Neural cell (in vitro differentiated cells): ENCODE measurements around the gene GNG2. TPM values are rescaled to one million over a fixed set of nuclear protein-coding genes. Genes with fewer than 3 reads are reported as not detected.

Source experiments
- H2AFZ ChIP-seq: fragments of 200-600, 300-800 bp; sonication (generic), shearing (Covaris generic); 2 replicates; pipeline ENCODE4 v1.6.0; 2014; ENCODE audit warnings: low read depth, mild to moderate bottlenecking, antibody characterized with exemption, low read length, moderate library complexity
- H3F3A ChIP-seq: fragments of 200-600 bp; shearing (Covaris generic); 2 replicates; pipeline ENCODE4 v1.6.1; 2016; ENCODE audit warnings: mild to moderate bottlenecking, moderate library complexity, mixed read lengths, antibody characterized with exemption, low read length; ENCODE audit not compliant: insufficient read depth, poor library complexity, severe bottlenecking
- H3K27ac ChIP-seq: fragments of 200-600, 300-800 bp; sonication (generic), shearing (Covaris generic); 2 replicates; pipeline ENCODE4 v1.5.1; 2014; ENCODE audit warnings: mild to moderate bottlenecking, low read length, moderate library complexity
- H3K27me3 ChIP-seq: fragments of 300-800, 200-600 bp; sonication (generic), shearing (Covaris generic); 2 replicates; pipeline ENCODE4 v1.6.0; 2014; ENCODE audit warnings: mild to moderate bottlenecking, low read depth, low read length, moderate library complexity; ENCODE audit not compliant: insufficient read depth
- H3K36me3 ChIP-seq: fragments of 300-800, 200-600 bp; sonication (generic), shearing (Covaris generic); 2 replicates; pipeline ENCODE4 v1.5.1; 2014; ENCODE audit warnings: mild to moderate bottlenecking, antibody characterized with exemption, low read length, moderate library complexity; ENCODE audit not compliant: insufficient read depth
- H3K4me2 ChIP-seq: fragments of 300-800, 200-600 bp; sonication (generic), shearing (Covaris generic); 2 replicates; pipeline ENCODE4 v1.6.0; 2014; ENCODE audit warnings: mild to moderate bottlenecking, low read length
- H3K4me3 ChIP-seq: fragments of 300-800, 200-600 bp; sonication (generic), shearing (Covaris generic); 2 replicates; pipeline ENCODE4 v1.5.1; 2014; ENCODE audit warnings: mild to moderate bottlenecking, low read length, moderate library complexity
- H3K79me2 ChIP-seq: fragments of 200-600 bp; shearing (Covaris generic); replicated peaks from 2 replicates; pipeline ENCODE4 v1.6.0; 2014; ENCODE audit warnings: mild to moderate bottlenecking, low read length, moderate library complexity; ENCODE audit not compliant: insufficient read depth
- H3K9ac ChIP-seq: fragments of 300-800, 200-600 bp; sonication (generic), shearing (Covaris generic); 2 replicates; pipeline ENCODE4 v1.6.1; 2016; ENCODE audit warnings: mild to moderate bottlenecking, low read length, mixed read lengths
- H3K9me2 ChIP-seq: fragments of 200-600 bp; shearing (Covaris generic); 2 replicates; pipeline ENCODE4 v1.6.1; 2016; ENCODE audit warnings: mild to moderate bottlenecking, low read length, mixed read lengths; ENCODE audit not compliant: insufficient read depth
- H3K9me3 ChIP-seq: fragments of 200-600, 300-800 bp; sonication (generic), shearing (Covaris generic); 2 replicates; pipeline ENCODE4 v1.6.1; 2016; ENCODE audit warnings: mild to moderate bottlenecking, mixed run types, low read length, moderate library complexity, mixed read lengths
- H4K20me1 ChIP-seq: fragments of 200-600 bp; shearing (Covaris generic); 2 replicates; pipeline ENCODE4 v1.6.1; 2016; ENCODE audit warnings: mild to moderate bottlenecking, mixed run types; ENCODE audit not compliant: insufficient read depth
- CTCF ChIP-seq: fragments of 450-650 bp; IDR thresholded peaks from 2 replicates; pipeline ENCODE4 v1.5.1; 2014; ENCODE audit warnings: antibody characterized with exemption, mild to moderate bottlenecking, moderate library complexity; ENCODE audit not compliant: poor library complexity, severe bottlenecking
- EP300 ChIP-seq: fragments of 450-650 bp; conservative IDR thresholded peaks from 2 replicates; pipeline ENCODE4 v1.6.1; 2014; ENCODE audit warnings: antibody characterized with exemption, mild to moderate bottlenecking, moderate library complexity; ENCODE audit not compliant: poor library complexity, severe bottlenecking
- EZH2 ChIP-seq: fragments of 200-600, 300-800 bp; shearing (Covaris generic), sonication (generic); IDR thresholded peaks from 2 replicates; pipeline ENCODE4 v1.6.1; 2014; ENCODE audit warnings: antibody characterized with exemption, low read length, borderline replicate concordance, mild to moderate bottlenecking; ENCODE audit not compliant: insufficient read depth, poor library complexity, severe bottlenecking
- MXI1 ChIP-seq: fragments of 450-650 bp; conservative IDR thresholded peaks from 2 replicates; pipeline ENCODE4 v1.6.1; 2014; ENCODE audit warnings: antibody characterized with exemption, mild to moderate bottlenecking; ENCODE audit not compliant: poor library complexity, severe bottlenecking
- POLR2AphosphoS5 ChIP-seq: IDR thresholded peaks from 2 replicates; pipeline ENCODE4 v1.6.1; 2012
- RAD21 ChIP-seq: fragments of 450-650 bp; conservative IDR thresholded peaks from 2 replicates; pipeline ENCODE4 v1.6.1; 2014; ENCODE audit warnings: antibody characterized with exemption, mild to moderate bottlenecking, moderate library complexity
- REST ChIP-seq: IDR thresholded peaks from 2 replicates; pipeline ENCODE4 v1.6.1; 2012; ENCODE audit warnings: borderline replicate concordance
- SMC3 ChIP-seq: fragments of 450-650 bp; conservative IDR thresholded peaks from 2 replicates; pipeline ENCODE4 v1.6.1; 2014; ENCODE audit warnings: antibody characterized with exemption, mild to moderate bottlenecking, moderate library complexity; ENCODE audit not compliant: poor library complexity
- TAF1 ChIP-seq: IDR thresholded peaks from 2 replicates; pipeline ENCODE4 v1.6.1; 2012; ENCODE audit warnings: low read depth
- polyA plus RNA-seq: library from polyadenylated mRNA; depleted of rRNA; stranded (reverse); fragments of >200 nt; gene quantifications from 2 replicates; pipeline ENCODE4 v1.2.3, GENCODE V29; 2014

The GNG2 gene
- polyA plus RNA-seq, 1 donor from 2014 or later = 515 TPM

GRCh38 chr14:52006361-52006760 is 145.9 kb downstream of the GNG2 start:
- Histone ChIP-seq H3K27me3 (no peaks in the 10 kb centered on the region), H3K4me2 (no peak overlapping the region), H3K36me3 (peaks cover 14% of the 10 kb centered on the region)

GRCh38 chr14:52007211-52007610 is 146.8 kb downstream of the GNG2 start:
- no peak overlapping the region for H3K4me3 ChIP-seq
- H3K9ac ChIP-seq = no peak overlapping the region
- TF ChIP-seq MXI1 = no peak
- no peak for TF ChIP-seq SMC3
- no peak for TF ChIP-seq POLR2AphosphoS5
- no peak for TF ChIP-seq RAD21
- no peak for TF ChIP-seq CTCF
- TF ChIP-seq TAF1 = no peak
- no peak for TF ChIP-seq EZH2
- TF ChIP-seq EP300 = no peak
- H3K79me2 ChIP-seq = no peaks in the 10 kb centered on the region
- H3K9me3 ChIP-seq = no peaks in the 10 kb centered on the region
- no peak overlapping the region for H3K4me2 ChIP-seq
- H3K9me2 ChIP-seq = no peaks in the 10 kb centered on the region
- no peaks in the 10 kb centered on the region for H3K27me3 ChIP-seq
- H4K20me1 ChIP-seq = no peaks in the 10 kb centered on the region
- H3K36me3 ChIP-seq = peaks cover 13% of the 10 kb centered on the region
- H3F3A ChIP-seq = no peaks in the 10 kb centered on the region
- H2AFZ ChIP-seq = no peak overlapping the region
- no peak overlapping the region for H3K27ac ChIP-seq

More at GRCh38 chr14:52006361-52006760, 145.9 kb downstream of the GNG2 start:
- Histone ChIP-seq H3K4me3 (no peak overlapping the region), H3K79me2 (no peaks in the 10 kb centered on the region), H2AFZ (no peak overlapping the region), H3K9ac (no peak overlapping the region), H3K27ac (no peak overlapping the region), H4K20me1 (no peaks in the 10 kb centered on the region), H3F3A (no peaks in the 10 kb centered on the region), H3K9me2 (no peaks in the 10 kb centered on the region), H3K9me3 (no peaks in the 10 kb centered on the region)
- TF ChIP-seq TAF1 = no peak
- no peak for TF ChIP-seq SMC3

DNA sequence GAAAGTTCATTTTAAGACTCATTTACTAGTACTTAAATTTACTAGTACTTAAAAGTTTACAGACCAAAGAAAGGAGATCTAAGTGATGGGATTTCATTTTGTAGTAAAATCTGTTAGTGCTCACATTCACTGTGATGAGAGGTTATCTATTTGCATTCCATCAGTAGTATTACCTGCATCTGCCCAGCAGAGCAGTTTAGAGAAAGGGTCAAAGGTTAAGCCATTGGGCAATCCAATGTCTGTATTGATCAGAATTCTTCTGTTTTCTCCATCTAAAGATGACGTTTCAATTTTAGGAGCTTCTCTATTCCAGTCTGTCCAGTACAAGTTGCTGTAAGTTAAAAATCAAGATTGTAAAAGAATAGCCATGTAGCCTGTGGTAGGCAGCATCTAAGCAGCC is 147.2 kb downstream of the GNG2 start:
- no peak overlapping the region for H3K27ac ChIP-seq
- H3K4me3 ChIP-seq = no peak overlapping the region
- no peak overlapping the region for H3K9ac ChIP-seq
- no peaks in the 10 kb centered on the region for H3K9me3 ChIP-seq
- no peaks in the 10 kb centered on the region for H4K20me1 ChIP-seq
- peaks cover 13% of the 10 kb centered on the region for H3K36me3 ChIP-seq
- H3K4me2 ChIP-seq = no peak overlapping the region
- H3K27me3 ChIP-seq = no peaks in the 10 kb centered on the region
- H3K9me2 ChIP-seq = no peaks in the 10 kb centered on the region
- no peaks in the 10 kb centered on the region for H3K79me2 ChIP-seq
- H2AFZ ChIP-seq = no peak overlapping the region
- H3F3A ChIP-seq = no peaks in the 10 kb centered on the region
- no peak for TF ChIP-seq EP300

- Histone ChIP-seq H3K9me3 (no peaks in the 10 kb centered on the region), H3K4me2 (no peak overlapping the region), H3K4me3 (no peak overlapping the region), H4K20me1 (no peaks in the 10 kb centered on the region), H3F3A (no peaks in the 10 kb centered on the region), H3K79me2 (no peaks in the 10 kb centered on the region), H3K27me3 (no peaks in the 10 kb centered on the region), H3K36me3 (peaks cover 13% of the 10 kb centered on the region), H3K27ac (no peak overlapping the region), H2AFZ (no peak overlapping the region), H3K9ac (no peak overlapping the region), H3K9me2 (no peaks in the 10 kb centered on the region)
- TF ChIP-seq EP300 (no peak), RAD21 (no peak), TAF1 (no peak), REST (no peak), EZH2 (no peak), POLR2AphosphoS5 (no peak), MXI1 (no peak), CTCF (no peak), SMC3 (no peak)
These were observed 147.7 kb downstream of the GNG2 start for GRCh38 chr14:52008136-52008535.
